Adrenal gland (tissue), 12 donors: ENCODE data around the gene SLIT3. TPM values are rescaled to one million over a fixed set of nuclear protein-coding genes. Genes with fewer than 3 reads are reported as not detected.

Source experiments
- DNase-seq, 7 donors: peaks; one replicate each; pipeline ENCODE4 v3.0.0-alpha.2; 2019 to 2020
- H3K27ac ChIP-seq, 5 donors: fragments of 200-600 bp; sonication (generic) in 4 of 5; 1 replicate in 3 of 5; 2 replicates in 2 of 5; pipeline versions ENCODE4 v1.5.1 to v1.8.0; 2016 to 2020; ENCODE audit warnings: mild to moderate bottlenecking in 1 of 5
- H3K27me3 ChIP-seq: fragments of 200-600 bp; 2 replicates; pipeline ENCODE4 v1.8.0; 2021
- H3K36me3 ChIP-seq, 2 donors: fragments of 200-600 bp; replicated peaks in 1 of 2; 1 replicate in 1 of 2; 2 replicates in 1 of 2; pipeline versions ENCODE4 v1.5.1 to v1.8.0; 2018 to 2022
- H3K4me1 ChIP-seq, 2 donors: fragments of 200-600 bp; replicated peaks in 1 of 2; 1 replicate in 1 of 2; 2 replicates in 1 of 2; pipeline versions ENCODE4 v1.5.1 to v1.8.0; 2018 to 2021
- H3K4me3 ChIP-seq, 4 donors: fragments of 200-600 bp; sonication (generic) in 3 of 4; one replicate each; pipeline ENCODE4 v1.5.1; 2016 to 2018
- H3K9me3 ChIP-seq, 3 donors: fragments of 200-600 bp; sonication (generic) in 1 of 3; replicated peaks in 1 of 3; 1 replicate in 2 of 3; 2 replicates in 1 of 3; pipeline versions ENCODE4 v1.5.1 to v1.8.0; 2016 to 2021
- CTCF ChIP-seq, 6 experiments: fragments of 450-650 bp in 4 of 6; fragments of 200-600 bp in 2 of 6; sonication (generic) in 1 of 6; IDR thresholded peaks; 1 replicate in 5 of 6; 2 replicates in 1 of 6; pipeline versions ENCODE4 v1.5.1 to v1.8.0; 2016 to 2021; ENCODE audit warnings: antibody characterized with exemption in 6 of 6, mild to moderate bottlenecking in 2 of 6, moderate library complexity in 1 of 6
- POLR2A ChIP-seq, 2 donors: fragments of 450-650 bp; IDR thresholded peaks; one replicate each; pipeline ENCODE4 v1.6.1; 2017; ENCODE audit warnings: antibody characterized with exemption in 2 of 2, mild to moderate bottlenecking in 2 of 2, moderate library complexity in 1 of 2
- WGBS, 4 donors: extraction: QIAGEN DNeasy Blood & Tissue Kit in 2 of 4; methylation state at CpG; one replicate each; pipeline versions ENCODE4 v1.1.5 to v1.1.7; 2013 to 2017; 5-methylcytosine and 5-hydroxymethylcytosine counted together
- intact Hi-C, 2 donors: fragments of 100-400 bp; cut with DNase I; formaldehyde crosslinking; loops; one replicate each; pipeline versions ENCODE4 v1.14.1 to v1.15.0; 2022 to 2023
- polyA plus RNA-seq, 3 donors: library from polyadenylated mRNA; stranded (reverse); fragments of 200-250 nt in 2 of 3; fragments of 350-450 nt in 1 of 3; fragmentation: Illumina TruSeq in 1 of 3; extraction: RNeasy Lipid Tissue Mini Kit (QIAGEN cat#74804) in 1 of 3; gene quantifications; one replicate each; pipeline ENCODE4 v1.2.3, GENCODE V29; 2013 to 2014
- total RNA-seq, 9 donors: library from RNA; depleted of rRNA in 4 of 9; stranded (reverse); fragments of >200 nt in 4 of 9; fragments of 120-200 nt in 1 of 9; fragmentation: NEBNext Ultra II Directional in 1 of 9; extraction: Animal tissue kit (Norgen Biotek cat#: 25700) in 1 of 9; gene quantifications; one replicate each; pipeline versions ENCODE4 v1.1.0 to v1.2.4, GENCODE V29; 2013 to 2023
- donor health status: healthy with polysubstance abuse.
- donor health status: Bipolar disorder and iron deficiency.
- donor health status: DM: yes; HTN: yes; CAD: no.
- donor health status: DM: no; HTN: no; CAD: no.
- donor health status: DM: no; HTN: no; CAD: no.
- donor health status: DM: yes; HTN: yes; CAD: no.

SLIT3 gene
- total and polyA plus RNA-seq, 12 donors: 10.0 to 94.1 (median 32.8) TPM

- Histone ChIP-seq H3K9me3 (no peaks in the 10 kb centered on the region), H3K4me1 (peaks cover 0 to 12% of the 10 kb centered on the region in 2 donors), H3K27ac (no peak overlapping the region), H3K4me3 (no peak overlapping the region), H3K27me3 (no peaks in the 10 kb centered on the region), H3K36me3 (no peaks in the 10 kb centered on the region)
- peak in 2 of 7 donors; percentile 26 to 74 for DNase-seq
- intact Hi-C loops: no loop called here
- 45 to 58% (median 50%) methylated on average over 4 of the region's 4 CpGs for WGBS, 4 donors
- TF ChIP-seq POLR2A (IDR thresholded peaks at IDR 0.05) (no peak), CTCF (IDR thresholded peaks at IDR 0.05) (no peak)
These were observed 20.7 kb downstream of the SLIT3 start for GRCh38 chr5:169280286-169280685.

- WGBS, 4 donors: 83 to 94% (median 93%) methylated on average over 2 of the region's 2 CpGs
- no peak for DNase-seq
- no peak for TF ChIP-seq POLR2A (IDR thresholded peaks at IDR 0.05)
- no peak for TF ChIP-seq CTCF (IDR thresholded peaks at IDR 0.05)
- Histone ChIP-seq H3K4me3 (no peak overlapping the region), H3K36me3 (no peaks in the 10 kb centered on the region), H3K4me1 (peaks cover 0 to 12% of the 10 kb centered on the region in 2 donors), H3K27ac (no peak overlapping the region), H3K9me3 (no peaks in the 10 kb centered on the region), H3K27me3 (no peaks in the 10 kb centered on the region)
- intact Hi-C loops: no loop called here
These were observed 21.8 kb downstream of the SLIT3 start for GRCh38 chr5:169279125-169279524.

- H3K4me1 ChIP-seq: no peaks in the 10 kb centered on the region
- no peak overlapping the region for H3K27ac ChIP-seq
- intact Hi-C loops: no loop called here
- H3K4me3 ChIP-seq: no peak overlapping the region
- H3K27me3 ChIP-seq: no peaks in the 10 kb centered on the region
- WGBS, 4 donors: 88 to 100% (median 92%) methylated on average over 2 of the region's 2 CpGs
- H3K9me3 ChIP-seq: no peaks in the 10 kb centered on the region
- TF ChIP-seq POLR2A (IDR thresholded peaks at IDR 0.05): no peak
- TF ChIP-seq CTCF (IDR thresholded peaks at IDR 0.05): no peak
- no peaks in the 10 kb centered on the region for H3K36me3 ChIP-seq
- DNase-seq: no peak
These were observed 27.1 kb downstream of the SLIT3 start for GRCh38 chr5:169273881-169274280.

- TF ChIP-seq POLR2A (IDR thresholded peaks at IDR 0.05): no peak
- TF ChIP-seq CTCF (IDR thresholded peaks at IDR 0.05): no peak
- Histone ChIP-seq H3K27me3 (no peaks in the 10 kb centered on the region), H3K4me1 (no peaks in the 10 kb centered on the region), H3K27ac (no peak overlapping the region), H3K9me3 (no peaks in the 10 kb centered on the region), H3K36me3 (no peaks in the 10 kb centered on the region), H3K4me3 (no peak overlapping the region)
- intact Hi-C loops: no loop called here
- 93 to 100% (median 96%) methylated on average over 1 of the region's 1 CpG for WGBS, 4 donors
- no peak for DNase-seq
These were observed 27.5 kb downstream of the SLIT3 start for GRCh38 chr5:169273451-169273850.
